B cell (primary cell): ENCODE measurements around the gene RTTN. TPM values are rescaled to one million over a fixed set of nuclear protein-coding genes. Genes with fewer than 3 reads are reported as not detected.

Experiments used
- ATAC-seq: fragments of 200-7000 bp; cut with Tn5 transposase; one replicate; pipeline ENCODE4 v1.10.0; 2021; ENCODE audit warnings: low read depth, mild to moderate bottlenecking, moderate number of reproducible peaks, moderate library complexity
- CTCF ChIA-PET: fragments of 350-600 bp; sonication (Branson Sonifier 250); formaldehyde crosslinking; loops from one replicate; lab custom pipeline; 2021; ENCODE audit warnings: antibody characterized with exemption, inconsistent platforms; lab: Charles Lee
- POLR2A ChIA-PET: fragments of 350-600 bp; sonication (Branson Sonifier 250); formaldehyde crosslinking; loops from one replicate; lab custom pipeline; 2021; ENCODE audit warnings: antibody characterized with exemption; lab: Charles Lee
- DNase-seq: peaks from one replicate; pipeline ENCODE4 v3.0.0; 2013
- H2AFZ ChIP-seq: 2 replicates; pipeline ENCODE4 v1.6.1; 2012; ENCODE audit warnings: mild to moderate bottlenecking, low read depth, low read length; ENCODE audit not compliant: insufficient read depth, poor library complexity, severe bottlenecking
- H3K27ac ChIP-seq, 2 donors: 1 replicate in 1 of 2; 2 replicates in 1 of 2; pipeline ENCODE4 v1.5.1; 2012 to 2013; ENCODE audit warnings: low read length in 2 of 2, mild to moderate bottlenecking in 2 of 2, moderate library complexity in 1 of 2
- H3K27me3 ChIP-seq, 4 experiments: fragments of 200-600 bp in 1 of 4; sonication (generic) in 1 of 4; replicated peaks in 1 of 4; 1 replicate in 2 of 4; 2 replicates in 2 of 4; pipeline versions ENCODE4 v1.6.1 to v1.7.0; 2013 to 2016; ENCODE audit warnings: low read length in 3 of 4, mild to moderate bottlenecking in 2 of 4, mixed read lengths in 1 of 4, moderate library complexity in 1 of 4; ENCODE audit not compliant: insufficient read depth in 4 of 4, control insufficient read depth in 3 of 4; ENCODE audit errors: control extremely low read depth in 1 of 4
- H3K36me3 ChIP-seq, 2 experiments: replicated peaks in 1 of 2; 1 replicate in 1 of 2; 2 replicates in 1 of 2; pipeline versions ENCODE4 v1.6.1 to v1.7.1; 2013; ENCODE audit warnings: low read length in 1 of 2; ENCODE audit not compliant: insufficient read depth in 2 of 2, control insufficient read depth in 1 of 2; ENCODE audit errors: control extremely low read depth in 1 of 2, extremely low read depth in 1 of 2
- H3K4me1 ChIP-seq, 2 donors: fragments of 200-600 bp in 1 of 2; sonication (generic) in 1 of 2; 1 replicate in 1 of 2; 2 replicates in 1 of 2; pipeline versions ENCODE4 v1.5.1 to v1.6.1; 2013 to 2017; ENCODE audit warnings: low read length in 2 of 2; ENCODE audit not compliant: control insufficient read depth in 2 of 2, insufficient read depth in 2 of 2
- H3K4me2 ChIP-seq: replicated peaks from 2 replicates; pipeline ENCODE3; 2012; ENCODE audit warnings: mild to moderate bottlenecking, low read depth, low read length; ENCODE audit not compliant: poor library complexity, severe bottlenecking
- H3K4me3 ChIP-seq, 5 experiments: fragments of 200-600 bp in 1 of 5; sonication (generic) in 1 of 5; 1 replicate in 3 of 5; 2 replicates in 2 of 5; pipeline versions ENCODE4 v1.5.1 to v1.7.0; 2011 to 2016; ENCODE audit warnings: low read length in 4 of 5, mild to moderate bottlenecking in 4 of 5, low read depth in 2 of 5, control low read depth in 1 of 5, moderate library complexity in 1 of 5; ENCODE audit not compliant: insufficient read depth in 1 of 5; ENCODE audit errors: control extremely low read depth in 1 of 5, extremely low read depth in 1 of 5
- H3K79me2 ChIP-seq: fragments of 200-600 bp; sonication (generic); one replicate; pipeline ENCODE4 v1.6.0; 2016; ENCODE audit warnings: low read length; ENCODE audit not compliant: control insufficient read depth, insufficient read depth
- H3K9ac ChIP-seq: fragments of 200-600 bp; sonication (generic); 2 replicates; pipeline ENCODE4 v1.6.1; 2017; ENCODE audit warnings: mild to moderate bottlenecking, low read length, moderate library complexity
- H3K9me3 ChIP-seq, 3 donors: one replicate each; pipeline versions ENCODE4 v1.6.1 to v1.7.1; 2013; ENCODE audit warnings: low read length in 2 of 3; ENCODE audit not compliant: control insufficient read depth in 2 of 3, insufficient read depth in 1 of 3; ENCODE audit errors: control extremely low read depth in 1 of 3
- H4K20me1 ChIP-seq: 2 replicates; pipeline ENCODE4 v1.6.0; 2012; ENCODE audit warnings: mild to moderate bottlenecking, low read length; ENCODE audit not compliant: insufficient read depth, control insufficient read depth, poor library complexity, severe bottlenecking
- H3K27ac Mint-ChIP-seq: one replicate; pipeline ENCODE4 v1.8.0; 2021; ENCODE audit warnings: mixed read lengths
- H3K27me3 Mint-ChIP-seq: one replicate; pipeline ENCODE4 v1.8.0; 2021; ENCODE audit warnings: mixed read lengths
- H3K4me1 Mint-ChIP-seq: one replicate; pipeline ENCODE4 v1.8.0; 2021; ENCODE audit warnings: mixed read lengths
- H3K4me3 Mint-ChIP-seq: one replicate; pipeline ENCODE4 v1.8.0; 2021; ENCODE audit warnings: mixed read lengths
- H3K9me3 Mint-ChIP-seq: one replicate; pipeline ENCODE4 v1.8.0; 2022; ENCODE audit warnings: mixed read lengths; ENCODE audit not compliant: insufficient read depth
- CTCF ChIP-seq: fragments of 200-600 bp; IDR thresholded peaks from one replicate; pipeline ENCODE4 v1.8.0; 2022; ENCODE audit warnings: antibody characterized with exemption, mild to moderate bottlenecking
- EZH2 ChIP-seq: IDR thresholded peaks from 2 replicates; pipeline ENCODE4 v1.6.1; 2012; ENCODE audit warnings: borderline replicate concordance, low read depth, mild to moderate bottlenecking, moderate library complexity, low read length; ENCODE audit not compliant: insufficient read depth, poor library complexity, severe bottlenecking
- WGBS: methylation state at CpG from one replicate; pipeline ENCODE4 v1.1.5; 2013; ENCODE audit warnings: missing lambda C conversion rate; ENCODE audit not compliant: insufficient coverage; 5-methylcytosine and 5-hydroxymethylcytosine counted together
- intact Hi-C: fragments of 100-400 bp; cut with micrococcal nuclease; formaldehyde crosslinking; loops from one replicate; pipeline ENCODE4 v1.10.0; 2022
- polyA plus RNA-seq: library from polyadenylated mRNA; depleted of rRNA; stranded (reverse); fragments of >200 nt; gene quantifications from 2 replicates; pipeline ENCODE4 v1.2.3, GENCODE V29; 2012
- total RNA-seq, 2 donors: library from RNA; stranded (reverse); fragments of 120-200 nt in 1 of 2; gene quantifications; 1 replicate in 1 of 2; 2 replicates in 1 of 2; pipeline versions ENCODE4 v1.2.3 to v1.2.4, GENCODE V29; 2013 to 2022

Gene RTTN
- total and polyA plus RNA-seq, 2 donors (not counting 1 experiment from before 2014, with no cell fraction given) = 10.0 to 41.2 TPM

GRCh38 chr18:70135604-70136003 lies 69.9 kb downstream of the RTTN start:
- no peaks in the 10 kb centered on the region for H3K27me3 ChIP-seq
- H3K4me3 Mint-ChIP-seq = no peak overlapping the region
- ATAC-seq (no peak), DNase-seq (no peak)
- H3K4me1 Mint-ChIP-seq = no peaks in the 10 kb centered on the region
- H3K9ac ChIP-seq = no peak overlapping the region
- no peaks in the 10 kb centered on the region for H3K27me3 Mint-ChIP-seq
- ChIA-PET POLR2A (no interaction called here), CTCF (no interaction called here)
- H3K4me3 ChIP-seq = no peak overlapping the region
- no CpG with 5 or more reads among the region's 2 CpGs for WGBS
- no peaks in the 10 kb centered on the region for H4K20me1 ChIP-seq
- intact Hi-C loops = no loop called here
- no peak overlapping the region for H2AFZ ChIP-seq
- no peaks in the 10 kb centered on the region for H3K79me2 ChIP-seq
- no peak overlapping the region for H3K4me2 ChIP-seq
- H3K9me3 ChIP-seq = no peaks in the 10 kb centered on the region
- H3K27ac Mint-ChIP-seq = peak overlapping the region; percentile 42
- H3K36me3 ChIP-seq = peaks cover 7% of the 10 kb centered on the region in 2 experiments
- H3K27ac ChIP-seq = no peak overlapping the region
- no peak for TF ChIP-seq EZH2
- no peak for TF ChIP-seq CTCF
- peaks cover under 1% of the 10 kb centered on the region for H3K9me3 Mint-ChIP-seq
- H3K4me1 ChIP-seq = no peaks in the 10 kb centered on the region

- no peak overlapping the region for H3K4me3 ChIP-seq
- no peaks in the 10 kb centered on the region for H3K4me1 Mint-ChIP-seq
- H3K4me1 ChIP-seq = no peaks in the 10 kb centered on the region
- no peak overlapping the region for H2AFZ ChIP-seq
- no peaks in the 10 kb centered on the region for H3K79me2 ChIP-seq
- WGBS = no CpG with 5 or more reads among the region's 2 CpGs
- POLR2A ChIA-PET = no interaction called here
- intact Hi-C loops = no loop called here
- no peaks in the 10 kb centered on the region for H3K27me3 ChIP-seq
- H3K9me3 Mint-ChIP-seq = peaks cover 5% of the 10 kb centered on the region
- no peak overlapping the region for H3K9ac ChIP-seq
- no peaks in the 10 kb centered on the region for H4K20me1 ChIP-seq
- H3K27ac Mint-ChIP-seq = no peak overlapping the region
- no peak for DNase-seq
- no peak for TF ChIP-seq CTCF
- no peak for TF ChIP-seq EZH2
- no peak overlapping the region for H3K27ac ChIP-seq
- ATAC-seq = no peak
- H3K36me3 ChIP-seq = peaks cover 10 to 11% of the 10 kb centered on the region in 2 experiments
- CTCF ChIA-PET = interaction anchor here (0.8 to 0.9 kb wide), 2 partner anchors 22 to 62 kb away, joined by 3 to 4 read pairs; no protein-coding TSS in a partner anchor
- no peak overlapping the region for H3K4me2 ChIP-seq
- no peaks in the 10 kb centered on the region for H3K9me3 ChIP-seq
- H3K4me3 Mint-ChIP-seq = no peak overlapping the region
- H3K27me3 Mint-ChIP-seq = no peaks in the 10 kb centered on the region
These were observed 72.5 kb downstream of the RTTN start for GRCh38 chr18:70132999-70133398.
